ENCODE results near the gene DPYSL5. TPM values are rescaled to one million over a fixed set of nuclear protein-coding genes. Genes with fewer than 3 reads are reported as not detected.

Gene DPYSL5
- total and polyA plus RNA-seq, 10 of the 15 experiments (the other 5 are each of a cell fraction or from before 2014, with no cell fraction given): not detected

- intact Hi-C loops (cut with micrococcal nuclease; ENCODE audit: unreplicated experiment): no loop called here
- no peaks in the 10 kb centered on the region for H3K9me3 ChIP-seq (replicated peaks; ENCODE audit: control insufficient read depth, insufficient read depth, low read length)
- TF ChIP-seq, protein P1, sequence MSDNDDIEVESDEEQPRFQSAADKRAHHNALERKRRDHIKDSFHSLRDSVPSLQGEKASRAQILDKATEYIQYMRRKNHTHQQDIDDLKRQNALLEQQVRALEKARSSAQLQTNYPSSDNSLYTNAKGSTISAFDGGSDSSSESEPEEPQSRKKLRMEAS (IDR thresholded peaks at IDR 0.05; ENCODE audit: low read depth, low read length): no peak
- ChIA-PET RAD21 (ENCODE audit: unreplicated experiment) (no interaction called here), POLR2A (no interaction called here), SMC1A (ENCODE audit: uncharacterized antibody, unreplicated experiment) (interaction anchor here (1.2 to 1.6 kb wide), 2 partner anchors 9 to 17 kb away, joined by 3 to 5 read pairs; no protein-coding TSS in a partner anchor), CTCF (no interaction called here)
- no peak overlapping the region for H2AFZ ChIP-seq (ENCODE audit: control insufficient read depth, low read depth, low read length)
- peaks cover 1 to 5% of the 10 kb centered on the region in 2 experiments; a peak in 2 of 4 replicates for H3K27me3 ChIP-seq (replicated peaks in 1 of 2; ENCODE audit: control insufficient read depth in 2 of 2, insufficient read depth in 2 of 2, low read length in 1 of 2)
- H3K27ac ChIP-seq (ENCODE audit: control insufficient read depth, insufficient read depth): no peak overlapping the region
- no peaks in the 10 kb centered on the region for H3K36me3 ChIP-seq (ENCODE audit: control insufficient read depth in 2 of 2, insufficient read depth in 2 of 2, low read length in 1 of 2)
- H3K9ac ChIP-seq (ENCODE audit: control insufficient read depth, insufficient read depth, low read length): no peak overlapping the region
- FAIRE-seq: no peak
- WGBS (ENCODE audit: insufficient coverage, insufficient replicate concordance, low lambda C conversion rate, missing lambda C conversion rate): 18% methylated on average over 7 of the region's 7 CpGs
- no peak for DNase-seq (ENCODE audit: low read depth, low spot score)
- no TSS peak for BruUV-seq (replicated peaks)
- no peaks in the 10 kb centered on the region for H3K4me1 ChIP-seq (ENCODE audit: control insufficient read depth, insufficient read depth, low read length)
- no peak overlapping the region for H3K4me2 ChIP-seq (ENCODE audit: control insufficient read depth, insufficient read depth)
- in situ Hi-C loops (cut with MboI): no loop called here
- no peak for ATAC-seq
- H3K79me2 ChIP-seq (ENCODE audit: control insufficient read depth, insufficient read depth, low read length): no peaks in the 10 kb centered on the region
- H3K4me3 ChIP-seq: no peak overlapping the region
- no peaks in the 10 kb centered on the region for H4K20me1 ChIP-seq (ENCODE audit: control insufficient read depth, insufficient read depth)
Observed at GRCh38 chr2:26855466-26855865, 7.5 kb downstream of the DPYSL5 start.

GRCh38 chr2:26859622-26860021, 11.7 kb downstream of the DPYSL5 start:
- no peak overlapping the region for H3K9ac ChIP-seq (ENCODE audit: control insufficient read depth, insufficient read depth, low read length)
- ChIA-PET POLR2A (no interaction called here), SMC1A (ENCODE audit: uncharacterized antibody, unreplicated experiment) (no interaction called here), CTCF (interaction anchor here (2.1 kb wide), 1 partner anchor 13 kb away, joined by 10 read pairs; no protein-coding TSS in a partner anchor), RAD21 (ENCODE audit: unreplicated experiment) (interaction anchor here (2.6 kb wide), 1 partner anchor 14 kb away, joined by 5 read pairs; no protein-coding TSS in a partner anchor)
- H4K20me1 ChIP-seq (ENCODE audit: control insufficient read depth, insufficient read depth): no peaks in the 10 kb centered on the region
- in situ Hi-C loops (cut with MboI): no loop called here
- H3K27me3 ChIP-seq (replicated peaks in 1 of 2; ENCODE audit: control insufficient read depth in 2 of 2, insufficient read depth in 2 of 2, low read length in 1 of 2): peaks cover 1 to 3% of the 10 kb centered on the region in 2 experiments; a peak in 3 of 4 replicates
- no TSS peak for BruUV-seq (replicated peaks)
- no peak overlapping the region for H3K4me2 ChIP-seq (ENCODE audit: control insufficient read depth, insufficient read depth)
- H3K9me3 ChIP-seq (replicated peaks; ENCODE audit: control insufficient read depth, insufficient read depth, low read length): no peaks in the 10 kb centered on the region
- intact Hi-C loops (cut with micrococcal nuclease; ENCODE audit: unreplicated experiment): no loop called here
- H3K4me3 ChIP-seq: no peak overlapping the region
- no peak overlapping the region for H2AFZ ChIP-seq (ENCODE audit: control insufficient read depth, low read depth, low read length)
- WGBS (ENCODE audit: insufficient coverage, insufficient replicate concordance, low lambda C conversion rate, missing lambda C conversion rate): 57% methylated on average over 4 of the region's 4 CpGs
- no peaks in the 10 kb centered on the region for H3K36me3 ChIP-seq (ENCODE audit: control insufficient read depth in 2 of 2, insufficient read depth in 2 of 2, low read length in 1 of 2)
- FAIRE-seq: peak; percentile 31
- no peaks in the 10 kb centered on the region for H3K79me2 ChIP-seq (ENCODE audit: control insufficient read depth, insufficient read depth, low read length)
- no peak overlapping the region for H3K27ac ChIP-seq (ENCODE audit: control insufficient read depth, insufficient read depth)
- TF ChIP-seq HCFC1 (IDR thresholded peaks at IDR 0.05; ENCODE audit: low read length): no peak
- no peak for TF ChIP-seq NFYB (IDR thresholded peaks at IDR 0.05; ENCODE audit: insufficient read depth, low read depth, low read length)
- no peak for TF ChIP-seq NR2F1 (conservative IDR thresholded peaks at IDR 0.05)
- no peak for TF ChIP-seq POLR2A (IDR thresholded peaks at IDR 0.05; ENCODE audit: low read depth, low read length)
- no peak for TF ChIP-seq GATAD2B (conservative IDR thresholded peaks at IDR 0.05; ENCODE audit: low read depth)
- no peak for TF ChIP-seq BMI1 (IDR thresholded peaks at IDR 0.05; ENCODE audit: borderline replicate concordance)
- no peak for TF ChIP-seq GABPA (IDR thresholded peaks at IDR 0.05; ENCODE audit: low read depth)
- TF ChIP-seq IRF4 (IDR thresholded peaks at IDR 0.05; ENCODE audit: low read depth, low read length): no peak
- TF ChIP-seq, protein P2, sequence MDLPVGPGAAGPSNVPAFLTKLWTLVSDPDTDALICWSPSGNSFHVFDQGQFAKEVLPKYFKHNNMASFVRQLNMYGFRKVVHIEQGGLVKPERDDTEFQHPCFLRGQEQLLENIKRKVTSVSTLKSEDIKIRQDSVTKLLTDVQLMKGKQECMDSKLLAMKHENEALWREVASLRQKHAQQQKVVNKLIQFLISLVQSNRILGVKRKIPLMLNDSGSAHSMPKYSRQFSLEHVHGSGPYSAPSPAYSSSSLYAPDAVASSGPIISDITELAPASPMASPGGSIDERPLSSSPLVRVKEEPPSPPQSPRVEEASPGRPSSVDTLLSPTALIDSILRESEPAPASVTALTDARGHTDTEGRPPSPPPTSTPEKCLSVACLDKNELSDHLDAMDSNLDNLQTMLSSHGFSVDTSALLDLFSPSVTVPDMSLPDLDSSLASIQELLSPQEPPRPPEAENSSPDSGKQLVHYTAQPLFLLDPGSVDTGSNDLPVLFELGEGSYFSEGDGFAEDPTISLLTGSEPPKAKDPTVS (IDR thresholded peaks at IDR 0.05; ENCODE audit: low read depth, low read length): no peak
- no peak for DNase-seq (ENCODE audit: low read depth, low spot score)
- no peak for ATAC-seq
- no peaks in the 10 kb centered on the region for H3K4me1 ChIP-seq (ENCODE audit: control insufficient read depth, insufficient read depth, low read length)

Data from GM12878 (cell line).